Measurements from ENCODE around the gene BORA. TPM values are rescaled to one million over a fixed set of nuclear protein-coding genes. Genes with fewer than 3 reads are reported as not detected.
A peak's percentile ranks its signal among the peaks of the same experiment; 100 is the strongest.
"Not testable (repeated sequence)": the region's sequence is repeated elsewhere in the genome, so short reads cannot be mapped to it uniquely, and the experiment has no call there.

Gene BORA
- 1.1 TPM for total RNA-seq

DNA sequence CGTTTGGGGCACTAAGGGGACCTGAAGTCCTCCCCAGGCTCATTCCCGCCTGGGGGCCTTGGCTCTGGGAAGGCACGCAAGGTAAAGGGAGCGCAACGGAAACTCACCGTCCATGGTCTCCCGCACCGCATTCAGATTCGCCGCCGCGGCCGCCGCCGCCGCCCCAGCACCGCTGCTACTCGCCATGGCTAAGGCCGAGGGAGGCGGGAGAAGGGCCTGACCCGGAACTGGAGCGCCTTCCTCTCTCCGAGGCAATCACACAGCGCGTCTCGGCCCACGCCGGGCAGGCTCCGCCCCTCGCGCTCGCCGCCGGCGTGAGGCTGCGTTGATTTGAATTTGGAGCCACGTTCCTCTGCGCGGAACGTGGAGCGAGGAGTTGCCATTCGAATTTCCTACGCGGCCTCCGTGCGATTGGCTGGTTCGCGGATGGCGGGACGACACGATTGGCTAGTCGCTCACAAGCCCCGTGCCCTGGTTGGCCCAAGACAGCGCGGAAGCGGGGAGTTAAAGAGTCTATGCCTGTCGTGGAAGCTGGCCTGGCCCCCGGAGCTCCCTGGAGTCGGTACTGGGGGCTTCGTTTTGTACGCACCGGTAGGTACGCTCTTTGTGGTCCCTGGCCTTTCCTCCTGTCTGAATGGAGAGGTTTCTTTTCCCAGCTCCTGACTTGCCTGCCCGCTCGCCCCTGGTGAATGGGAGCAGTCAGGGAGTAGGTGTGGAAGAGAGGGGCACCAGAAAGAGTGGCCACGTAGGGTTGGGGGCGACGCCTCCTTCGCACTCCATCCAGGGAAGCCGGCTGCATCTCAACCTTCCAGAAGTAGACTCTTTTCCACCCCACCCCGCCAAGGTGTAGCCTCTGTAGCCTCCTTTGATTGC lies at the start of gene BORA, which contains the start of gene MZT1:
Gene BORA, plus strand, starts transcription at position 507 of the 873 bp plus-strand sequence. CDS start 1,018 bp downstream, outside the sequence.
Gene MZT1, minus strand, starts transcription at position 213 of the 873 bp plus-strand sequence. Its CDS starts 27 bp downstream, at position 186.
- peak; percentile 98 for DNase-seq (ENCODE audit: low spot score)
- peak; percentile 98 for ATAC-seq

DNA sequence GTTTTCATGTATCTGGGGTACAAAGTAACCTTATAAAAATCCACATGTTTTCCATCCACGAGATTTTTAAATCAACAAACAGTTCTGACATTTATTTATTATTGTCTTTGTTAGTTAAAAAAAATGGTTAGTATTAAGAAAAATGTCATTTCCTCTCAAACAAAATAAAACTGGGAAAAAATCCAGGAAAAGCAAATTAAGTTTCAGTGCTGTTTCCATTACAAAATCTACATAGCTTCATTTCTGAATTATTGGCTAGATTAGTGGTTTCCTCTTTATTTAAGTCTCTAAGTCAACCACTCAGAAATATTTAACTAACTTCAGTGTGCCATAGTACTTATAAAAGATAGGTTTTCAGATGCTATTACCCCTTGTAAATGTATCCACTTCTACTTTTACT lies 49.4 kb upstream of the BORA start:
- DNase-seq (ENCODE audit: low spot score) (no peak), ATAC-seq (no peak)

DNA sequence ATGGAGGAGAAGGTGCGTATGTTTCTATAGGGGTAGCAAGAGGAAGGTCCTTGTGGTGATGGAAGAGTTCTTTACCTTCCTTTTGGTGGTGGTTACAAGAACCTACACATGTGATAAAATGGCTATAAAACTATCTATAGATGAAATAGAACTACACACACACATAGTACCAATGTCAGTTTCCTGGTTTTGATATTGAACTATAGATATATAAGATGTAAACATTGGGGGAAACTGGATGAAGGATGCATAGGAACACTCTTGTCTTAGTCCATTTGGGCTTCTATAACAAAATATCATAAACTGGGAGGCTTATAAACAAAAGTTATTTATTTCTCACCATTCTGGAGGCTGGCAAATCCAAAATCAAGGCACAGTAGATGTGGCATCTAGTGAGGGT lies 47.4 kb upstream of the BORA start:
- no peak for DNase-seq (ENCODE audit: low spot score)
- ATAC-seq, result no peak

DNA sequence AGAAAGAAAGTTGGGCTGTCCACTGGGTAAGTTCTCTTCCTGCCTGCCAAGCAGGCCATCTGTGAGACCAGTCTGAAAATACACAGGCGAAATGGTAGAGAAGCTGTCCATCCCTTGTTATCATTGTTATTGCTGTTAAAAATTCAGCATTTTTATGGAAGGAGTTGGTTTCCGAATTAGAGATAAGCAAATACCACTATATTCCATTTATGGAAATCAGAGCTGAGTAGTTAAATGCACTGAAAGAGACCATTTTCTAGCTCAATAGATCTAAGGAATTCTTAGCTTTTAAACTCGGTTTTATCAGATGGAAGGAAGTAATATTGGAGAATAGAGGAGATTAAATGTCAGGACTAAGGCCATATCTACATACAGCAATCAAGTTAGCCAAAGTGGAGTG lies 41.0 kb upstream of the BORA start:
- ATAC-seq (no peak), DNase-seq (ENCODE audit: low spot score) (no peak)

DNA sequence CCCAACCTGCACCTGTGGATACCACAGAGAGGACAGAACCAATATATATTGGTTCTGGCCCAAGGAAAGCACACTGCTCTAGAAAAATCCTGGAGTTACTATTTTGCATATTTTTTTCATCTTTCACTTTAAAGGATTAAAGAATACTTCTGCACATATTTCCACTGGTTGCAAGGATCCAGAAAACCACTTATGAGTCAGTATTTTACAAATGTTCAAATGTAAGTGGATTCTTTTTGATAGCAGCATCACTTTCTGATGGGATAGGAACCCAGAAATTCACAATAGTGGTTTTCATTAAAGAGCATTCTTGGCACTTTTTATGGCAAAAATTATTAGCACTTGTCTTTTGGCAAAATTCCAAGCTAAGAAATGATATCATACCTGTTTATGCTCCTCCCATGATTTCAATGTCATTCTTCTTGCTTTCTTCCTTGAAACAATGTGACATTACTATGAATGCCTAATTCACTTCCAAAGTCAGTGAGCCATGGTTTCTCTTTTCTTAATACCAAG lies 38.5 kb upstream of the BORA start:
- DNase-seq (ENCODE audit: low spot score) (no peak), ATAC-seq (no peak)

DNA sequence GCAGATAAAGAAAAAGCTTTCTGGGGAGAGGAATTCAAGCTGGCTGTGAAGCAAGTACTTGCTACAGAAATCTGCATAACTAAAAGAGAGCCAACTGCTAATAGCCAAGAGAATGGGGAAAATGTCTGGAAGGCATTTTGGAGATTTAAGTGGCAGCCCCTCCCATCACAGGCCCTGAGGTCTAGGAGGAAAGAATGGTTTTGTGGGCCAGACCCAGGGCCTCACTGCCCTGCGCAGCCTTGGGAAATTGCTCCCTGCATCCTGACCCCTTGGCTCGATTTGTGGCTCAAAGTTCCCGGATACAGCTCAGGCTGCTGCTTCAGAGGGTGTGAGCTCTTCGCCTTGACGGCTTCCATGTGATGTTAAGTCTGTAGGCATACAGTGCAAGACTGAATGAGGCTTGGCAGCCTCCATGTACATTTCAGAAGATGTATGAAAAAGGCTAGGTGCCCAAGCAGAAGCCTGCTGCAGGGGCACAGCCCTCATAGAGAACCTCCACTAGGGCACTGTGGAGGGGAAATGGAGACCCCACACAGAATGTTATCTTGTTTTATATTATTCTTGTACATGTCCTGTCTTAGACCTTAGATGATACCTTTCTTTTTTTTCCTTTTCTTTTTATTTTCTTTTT lies 34.7 kb upstream of the BORA start:
- ATAC-seq (no peak), DNase-seq (ENCODE audit: low spot score) (no peak)

DNA sequence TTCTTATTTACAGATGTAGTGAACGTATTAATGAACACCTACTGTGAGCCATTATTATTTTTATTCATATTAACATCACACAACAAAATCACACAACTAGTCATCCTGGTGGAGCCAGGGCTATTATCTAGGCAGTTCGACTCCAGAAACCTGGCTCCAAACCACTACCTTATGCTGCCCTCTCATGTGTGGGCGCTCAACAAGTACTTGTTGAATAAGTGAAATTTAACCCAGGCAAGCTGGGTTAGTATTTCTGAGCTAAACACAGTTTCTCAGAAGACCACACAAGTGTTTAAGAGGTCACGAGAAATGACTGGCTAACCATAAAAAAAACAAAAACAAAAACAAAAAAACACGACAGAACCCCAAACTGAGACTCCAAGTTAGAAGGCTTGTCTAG lies 33.9 kb upstream of the BORA start:
- DNase-seq (ENCODE audit: low spot score), result no peak
- ATAC-seq, result no peak

DNA sequence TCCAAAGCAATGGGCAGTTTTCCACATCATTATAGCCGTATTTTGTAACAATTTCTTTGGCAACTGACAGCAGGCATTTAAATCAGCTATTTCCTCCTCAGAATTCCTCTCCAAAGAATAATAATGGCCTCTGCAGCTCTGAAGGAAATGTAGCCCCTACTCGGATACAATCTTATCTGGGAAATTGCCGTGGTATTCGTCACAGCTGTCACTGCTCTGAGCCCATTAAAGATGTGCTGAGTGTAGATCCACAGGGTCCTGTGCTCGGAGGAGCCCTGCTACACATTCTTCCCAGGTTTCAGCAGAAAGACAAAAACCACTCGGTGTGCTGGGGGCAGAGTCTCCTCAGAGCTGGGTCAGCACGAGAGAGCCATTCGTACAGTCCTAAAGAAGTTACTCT lies 33.4 kb upstream of the BORA start:
- ATAC-seq (no peak), DNase-seq (ENCODE audit: low spot score) (no peak)

DNA sequence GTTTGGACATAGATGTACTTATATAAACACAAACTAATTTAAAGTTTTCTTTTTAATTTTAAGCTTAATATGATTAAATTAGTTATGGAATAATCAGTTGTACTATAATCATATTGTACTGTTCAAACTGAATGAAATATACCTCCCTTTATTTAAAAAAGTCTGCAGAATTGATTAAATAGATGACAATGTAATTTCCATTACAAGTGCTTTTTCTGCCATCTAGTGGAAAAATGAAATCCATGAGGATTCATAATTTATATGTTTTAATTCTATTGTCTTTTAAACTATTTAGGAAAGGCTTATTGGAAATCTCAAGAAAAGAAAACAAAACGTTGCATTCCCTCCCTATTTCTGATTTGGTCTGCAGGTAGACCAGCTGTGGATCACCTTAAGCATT lies 31.1 kb upstream of the BORA start:
- no peak for DNase-seq (ENCODE audit: low spot score)

DNA sequence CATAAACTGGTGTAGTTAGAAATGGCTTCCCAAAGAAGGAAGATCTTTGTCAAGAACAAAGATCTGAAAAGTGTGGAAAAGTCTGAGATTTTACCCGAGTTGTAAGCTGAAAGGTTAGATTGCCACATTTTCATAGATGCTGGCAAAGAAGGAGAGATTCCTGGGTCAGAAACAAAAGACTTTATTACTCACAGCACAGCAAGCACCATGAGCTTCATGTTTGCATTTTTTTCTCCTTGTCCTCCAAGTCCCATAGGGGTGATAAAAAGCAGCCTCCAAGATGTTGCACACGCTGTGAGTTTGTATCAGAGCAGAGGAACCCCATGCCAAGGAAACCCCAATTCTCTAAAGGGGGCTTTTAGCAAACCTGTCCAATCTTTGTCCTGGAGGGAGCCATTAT lies 29.6 kb upstream of the BORA start:
- no peak for ATAC-seq
- no peak for DNase-seq (ENCODE audit: low spot score)

More for the DNA sequence above, 31.1 kb upstream of the BORA start:
- ATAC-seq, result no peak

DNA sequence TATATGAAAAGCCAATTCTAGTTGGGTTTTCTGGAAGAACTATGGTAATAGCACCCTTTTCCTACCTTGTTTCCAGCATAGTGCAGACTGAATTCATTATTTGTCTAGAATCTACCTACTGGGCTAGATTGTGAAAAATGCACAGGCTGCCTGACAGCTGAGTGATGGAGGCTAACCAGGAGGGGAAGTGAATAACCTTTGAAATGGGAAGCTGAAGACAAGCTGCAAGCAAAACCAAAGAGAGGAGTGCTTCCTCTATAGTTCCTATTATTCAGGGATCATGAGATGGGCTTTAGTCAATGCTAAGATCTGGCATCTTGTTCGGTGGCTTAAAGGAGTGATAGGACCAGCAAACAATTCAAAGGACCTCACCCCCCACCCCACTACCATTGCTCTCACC lies 27.2 kb upstream of the BORA start:
- ATAC-seq, result no peak

DNA sequence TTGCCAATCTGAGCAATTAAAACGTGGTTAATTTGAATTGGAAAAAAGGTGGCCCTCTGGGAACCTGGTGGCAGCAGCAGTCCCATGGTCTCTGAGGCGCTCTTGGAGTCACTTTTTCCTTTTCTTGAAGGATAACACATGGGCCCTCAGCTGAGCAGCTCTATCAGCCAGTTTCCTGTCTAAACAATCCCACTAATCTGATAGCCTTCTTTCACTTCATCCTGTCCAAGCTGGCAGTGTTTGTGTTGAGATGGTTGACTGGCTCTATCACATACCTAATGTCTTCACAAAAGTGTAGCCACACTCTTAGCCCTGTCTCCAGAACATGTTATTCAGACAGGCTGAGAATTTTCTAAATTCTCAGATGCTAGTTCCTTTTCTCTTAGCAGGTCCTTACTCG lies 10.9 kb upstream of the BORA start:
- ATAC-seq, result no peak

More for the DNA sequence above, 27.2 kb upstream of the BORA start:
- DNase-seq (ENCODE audit: low spot score), result no peak

DNA sequence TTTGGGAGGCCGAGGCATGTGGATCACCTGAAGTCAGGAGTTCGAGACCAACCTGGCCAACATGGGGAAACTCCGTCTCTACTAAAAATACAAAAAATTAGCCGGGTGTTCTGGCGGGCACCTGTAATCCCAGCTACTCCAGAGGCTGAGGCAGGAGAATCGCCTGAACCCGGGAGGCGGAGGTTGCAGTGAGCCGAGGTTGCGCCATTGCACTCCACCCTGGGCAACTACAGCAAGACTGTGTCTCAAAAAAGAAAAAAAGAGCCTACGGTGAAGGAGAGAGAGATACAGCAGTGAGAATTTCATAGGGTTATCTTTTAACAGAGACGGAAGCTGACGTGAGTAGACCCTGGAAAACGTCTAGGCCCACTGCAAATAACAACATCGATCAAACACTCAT lies 1.5 kb upstream of the BORA start:
- DNase-seq (ENCODE audit: low spot score); ATAC-seq: not testable (repeated sequence)

More for the DNA sequence above, 10.9 kb upstream of the BORA start:
- no peak for DNase-seq (ENCODE audit: low spot score)

DNA sequence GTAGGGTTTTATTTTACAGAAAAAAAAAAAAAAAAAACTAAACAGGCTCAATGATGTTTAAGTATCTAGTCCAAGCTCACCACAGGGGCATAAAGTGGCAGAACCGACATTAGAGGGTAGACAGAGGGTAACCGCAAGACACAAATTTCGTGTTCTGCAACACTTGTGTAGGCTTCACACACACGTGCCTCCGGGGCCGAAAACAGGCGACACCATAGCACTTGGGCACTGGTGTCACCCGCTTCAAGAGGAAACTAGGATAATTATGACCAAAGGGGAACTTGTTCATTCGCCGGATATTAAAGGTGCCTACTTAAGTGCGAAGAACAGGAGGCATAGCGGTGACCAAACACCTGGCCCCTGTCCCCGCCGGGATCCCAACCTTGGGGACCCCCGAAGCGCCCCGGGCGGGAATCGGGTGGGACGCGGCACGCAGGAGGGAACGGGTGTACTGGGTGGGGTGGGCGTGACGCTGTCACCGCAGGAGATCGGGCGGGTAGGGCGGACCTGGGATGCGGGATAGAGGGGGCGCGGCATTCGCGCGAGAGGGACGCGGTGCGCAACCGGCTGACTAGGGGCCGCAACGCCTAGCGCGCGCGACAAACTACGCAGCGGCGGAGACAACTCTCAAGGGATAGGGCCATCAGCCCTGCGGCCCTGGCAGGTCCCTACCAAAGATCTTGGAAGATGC lies 852 bp upstream of the BORA start:
- ATAC-seq, result peak; percentile 38
- peak; percentile 56 for DNase-seq (ENCODE audit: low spot score)

DNA sequence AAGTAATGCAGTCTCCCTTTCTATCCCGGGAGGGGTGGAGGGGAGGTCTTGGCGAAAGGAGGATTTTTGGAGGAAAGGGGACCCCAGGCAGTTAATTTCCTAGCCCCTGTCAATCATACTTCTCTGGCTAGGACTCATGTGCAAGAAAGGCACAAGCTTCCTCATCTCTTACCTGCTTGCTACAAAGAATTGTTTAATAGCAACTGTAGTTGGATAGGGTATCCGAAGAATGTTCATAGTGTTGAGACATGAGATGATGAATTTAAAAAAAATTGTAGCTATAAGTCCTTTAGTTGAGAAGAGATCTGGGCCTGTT lies 525 bp downstream of the BORA start:
- DNase-seq (ENCODE audit: low spot score) (no peak), ATAC-seq (no peak)

DNA sequence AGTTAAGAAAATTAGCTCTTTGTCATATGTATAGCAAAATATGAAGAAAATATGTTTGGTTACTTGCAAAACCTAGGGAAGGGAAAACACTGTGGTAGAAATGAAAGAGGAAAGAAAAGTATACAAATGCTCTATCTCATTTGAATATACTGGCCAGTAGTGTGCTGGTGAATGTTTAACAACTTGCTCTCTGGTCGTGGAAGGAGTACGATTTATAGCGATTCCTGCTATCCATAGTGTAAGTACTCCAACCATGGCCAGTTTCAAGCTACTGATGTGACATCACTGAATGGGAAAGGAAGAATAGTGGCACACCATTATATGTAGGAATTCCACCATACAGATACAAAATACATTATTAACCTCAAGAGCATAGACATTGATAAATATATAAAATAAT lies 9.3 kb downstream of the BORA start:
- DNase-seq (ENCODE audit: low spot score), result no peak
- ATAC-seq, result no peak

DNA sequence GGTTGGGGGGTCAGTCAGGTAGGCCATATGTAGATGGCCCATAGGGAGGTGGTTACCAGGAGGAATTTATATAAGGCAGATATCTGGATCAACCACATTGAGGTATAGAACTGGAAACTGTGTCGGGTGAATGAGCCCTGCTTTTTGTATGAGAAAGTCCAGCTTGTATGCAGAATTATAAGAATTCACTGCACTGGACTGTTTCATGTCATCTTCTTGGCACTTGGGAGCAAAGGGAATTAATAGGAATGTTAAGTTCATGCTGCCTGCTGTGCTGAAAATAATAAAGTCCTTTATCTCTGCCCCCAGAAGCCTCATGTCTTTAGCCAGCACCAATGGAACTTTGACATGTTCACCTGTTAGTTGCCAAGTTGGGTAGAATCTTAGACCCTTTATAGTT lies 12.3 kb downstream of the BORA start:
- DNase-seq (ENCODE audit: low spot score) (no peak), ATAC-seq (no peak)

DNA sequence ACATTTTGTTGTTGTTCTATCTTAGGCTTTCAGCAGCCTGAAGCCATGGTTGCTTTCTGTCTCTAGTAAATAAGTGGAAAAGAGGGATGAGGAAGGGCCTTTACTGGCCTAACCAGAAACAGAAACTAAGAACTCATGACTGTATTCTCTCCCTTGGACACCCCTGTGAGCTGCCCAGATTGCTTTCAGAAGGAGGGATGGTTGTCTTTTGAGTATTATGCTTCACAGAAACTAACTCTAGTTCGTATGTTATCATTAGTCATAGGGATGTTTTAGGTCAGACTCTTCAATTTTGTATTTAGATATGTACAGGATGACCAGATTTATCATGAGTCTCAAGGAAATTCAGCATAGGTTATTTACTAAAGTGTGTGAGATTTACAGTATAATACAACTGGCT lies 17.5 kb downstream of the BORA start:
- ATAC-seq (no peak), DNase-seq (ENCODE audit: low spot score) (no peak)

DNA sequence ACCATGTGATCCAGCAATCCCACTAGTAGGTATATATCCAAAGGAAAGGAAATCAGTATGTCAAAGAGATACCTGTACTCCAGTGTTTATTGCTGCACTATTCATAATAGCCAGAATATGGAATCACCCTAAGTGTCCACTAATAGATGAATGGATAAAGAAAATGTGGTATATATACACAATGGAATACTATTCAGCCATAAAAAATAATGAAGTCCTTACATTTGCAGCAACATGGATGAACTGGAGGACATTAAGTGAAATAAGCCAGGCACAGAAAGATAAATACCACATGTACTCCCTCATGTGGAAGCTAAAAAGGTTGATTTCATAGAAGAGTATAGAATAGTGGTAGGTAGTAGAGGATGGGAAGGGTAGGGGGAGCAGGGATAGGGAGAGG lies 23.5 kb downstream of the BORA start:
- DNase-seq (ENCODE audit: low spot score) (no peak), ATAC-seq (no peak)

DNA sequence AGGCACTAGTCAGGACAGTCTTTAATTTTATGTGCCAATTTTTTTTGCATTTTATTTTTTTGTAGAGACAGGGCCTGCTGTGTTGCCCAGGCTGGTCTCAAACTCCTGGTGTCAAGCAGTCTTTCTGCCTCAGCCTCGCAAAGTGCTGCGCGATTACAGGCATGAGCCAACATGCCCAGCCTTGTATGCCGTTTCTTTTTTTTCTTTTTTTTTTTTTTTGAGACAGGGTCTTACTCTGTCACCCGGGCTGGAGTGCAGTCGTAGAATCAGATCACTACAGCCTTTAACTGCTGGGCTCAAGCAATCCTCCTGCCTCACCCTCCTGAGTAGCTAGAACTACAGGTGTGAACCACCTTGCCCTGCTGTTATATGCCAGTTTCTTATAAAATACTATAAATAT lies 26.4 kb downstream of the BORA start:
- DNase-seq (ENCODE audit: low spot score) (no peak), ATAC-seq (no peak)

DNA sequence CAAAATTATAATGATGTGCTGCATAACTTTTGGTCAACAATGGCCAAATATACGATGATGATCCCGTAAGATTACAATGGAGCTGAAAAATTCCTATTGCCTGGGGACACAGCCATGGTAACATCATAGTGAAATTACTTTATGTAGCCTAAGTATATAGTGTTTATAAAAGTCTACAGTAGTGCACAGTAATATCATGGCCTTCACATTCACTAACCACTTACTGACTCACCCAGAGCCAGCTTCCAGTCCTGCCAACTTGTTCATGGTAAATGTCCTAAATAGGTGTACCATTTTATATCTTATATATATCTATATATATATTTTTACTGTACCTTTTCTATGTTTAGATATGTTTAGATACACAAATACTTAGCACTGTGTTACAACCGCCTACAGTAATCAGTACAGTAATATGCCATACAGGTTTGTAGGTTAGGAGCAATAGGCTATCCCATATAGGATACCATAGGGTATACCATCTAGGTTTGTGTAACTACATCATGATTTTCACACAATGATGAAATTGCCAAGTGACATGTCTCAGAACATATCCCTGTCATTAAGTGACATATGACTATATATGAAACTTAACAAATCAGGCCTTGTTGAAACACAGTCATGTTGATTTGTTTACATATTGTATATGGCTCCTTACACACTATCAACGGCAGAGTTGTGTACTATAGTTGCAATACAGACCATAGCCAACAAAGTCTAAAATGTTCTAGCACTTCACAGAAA lies 30.2 kb downstream of the BORA start:
- no peak for ATAC-seq

More for the DNA sequence above, 30.2 kb downstream of the BORA start:
- DNase-seq (ENCODE audit: low spot score), result no peak
